GM21381 (cell line): ENCODE data around the gene USP40.

Source experiments
- ATAC-seq: cut with Tn5 transposase; IDR thresholded peaks from one replicate; pipeline ENCODE4 v1.9.1; 2021; ENCODE audit warnings: mild to moderate bottlenecking, moderate library complexity; ENCODE audit not compliant: unreplicated experiment

Gene USP40

GRCh38 chr2:233448220-233448559 is 118.4 kb downstream of the USP40 start:
- ATAC-seq, result no peak

GRCh38 chr2:233447506-233448219 is 118.9 kb downstream of the USP40 start:
- ATAC-seq, result no peak

DNA sequence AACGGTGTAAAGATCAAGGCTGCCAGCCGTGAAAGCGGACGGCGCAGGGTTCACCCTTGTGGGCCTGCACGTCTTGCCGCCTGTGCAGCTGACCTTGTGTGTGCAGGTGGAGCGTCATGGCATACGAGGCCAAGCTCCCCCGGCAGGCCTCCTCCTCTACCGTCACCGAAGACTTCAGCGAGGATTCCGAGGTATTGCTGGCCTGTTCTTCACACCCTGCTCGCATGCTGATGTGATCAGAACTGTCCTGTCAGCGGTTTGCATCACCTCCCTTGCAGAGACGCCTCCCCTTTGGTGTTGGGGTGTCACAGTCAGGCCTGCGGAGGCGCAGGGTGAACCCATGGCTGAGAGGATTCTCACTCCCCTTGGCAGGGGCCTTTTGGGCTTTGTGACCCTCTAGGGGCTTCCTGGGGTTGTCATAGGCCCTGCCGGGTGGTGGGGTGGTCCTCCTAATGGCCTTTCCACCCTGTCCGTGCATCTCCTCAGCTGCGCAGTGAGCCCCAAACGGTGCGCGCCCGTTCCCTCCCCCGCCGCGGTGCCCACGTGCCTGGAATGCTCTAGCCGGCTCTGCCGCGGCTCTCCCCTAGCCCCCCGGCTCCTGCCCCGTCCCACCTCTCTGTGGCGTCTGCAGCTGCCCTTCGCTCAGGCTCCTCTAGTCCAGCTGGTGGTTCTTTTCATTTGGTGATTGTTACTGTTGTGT is 119.8 kb downstream of the USP40 start:
- ATAC-seq, result no peak

GRCh38 chr2:233446121-233446520 is 120.5 kb downstream of the USP40 start:
- ATAC-seq, result no peak

DNA sequence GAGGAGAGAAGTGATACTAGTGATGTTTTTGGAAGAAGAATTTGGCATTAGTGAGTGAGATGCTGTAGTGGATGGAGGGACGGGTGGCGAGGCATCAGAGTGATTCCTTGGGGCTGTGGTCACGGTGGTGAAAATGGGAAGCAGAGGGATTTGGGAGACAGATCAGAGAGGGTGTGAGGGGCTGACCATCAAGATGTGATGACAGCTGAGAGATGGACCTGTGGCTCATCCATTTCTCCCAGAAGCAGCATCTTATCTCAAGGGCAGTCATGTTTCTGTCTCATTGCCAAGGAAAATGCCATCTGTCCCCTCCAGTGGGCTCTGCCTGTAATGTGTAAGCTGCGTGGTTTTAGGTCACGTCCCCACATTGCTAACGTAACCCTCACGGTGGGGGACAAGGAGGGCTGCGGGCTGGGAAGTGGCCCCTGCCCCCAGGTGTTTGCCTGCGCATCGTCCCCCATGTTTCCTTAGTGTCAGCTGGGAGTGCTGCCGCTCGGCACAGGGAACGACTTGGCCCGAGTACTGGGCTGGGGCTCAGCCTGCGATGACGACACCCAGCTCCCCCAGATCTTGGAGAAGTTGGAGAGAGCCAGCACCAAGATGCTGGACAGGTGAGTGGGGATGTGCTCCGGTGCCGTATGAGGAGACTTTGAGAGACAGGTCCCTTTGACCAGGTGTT is 121.3 kb downstream of the USP40 start:
- no peak for ATAC-seq

DNA sequence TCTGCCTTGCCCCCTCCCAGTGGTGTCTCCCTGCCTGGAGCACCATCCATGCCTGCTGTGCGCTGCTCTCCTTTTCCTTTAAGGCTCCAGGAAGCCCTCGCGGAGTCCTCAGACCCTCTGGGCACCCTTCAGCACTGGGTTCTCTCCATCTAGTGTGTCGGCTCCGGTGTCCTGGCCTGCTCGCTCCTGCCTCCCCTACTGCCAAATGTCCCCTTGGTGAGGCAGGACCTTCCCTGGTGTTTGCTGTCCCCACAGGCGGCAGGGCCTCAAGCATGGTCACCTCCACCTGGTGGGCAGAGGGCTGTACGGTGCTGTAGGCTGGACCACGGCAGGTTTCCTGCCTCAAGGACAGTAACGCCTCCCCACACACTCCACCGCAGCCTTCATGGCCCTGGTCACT is 122.1 kb downstream of the USP40 start:
- ATAC-seq, result no peak

DNA sequence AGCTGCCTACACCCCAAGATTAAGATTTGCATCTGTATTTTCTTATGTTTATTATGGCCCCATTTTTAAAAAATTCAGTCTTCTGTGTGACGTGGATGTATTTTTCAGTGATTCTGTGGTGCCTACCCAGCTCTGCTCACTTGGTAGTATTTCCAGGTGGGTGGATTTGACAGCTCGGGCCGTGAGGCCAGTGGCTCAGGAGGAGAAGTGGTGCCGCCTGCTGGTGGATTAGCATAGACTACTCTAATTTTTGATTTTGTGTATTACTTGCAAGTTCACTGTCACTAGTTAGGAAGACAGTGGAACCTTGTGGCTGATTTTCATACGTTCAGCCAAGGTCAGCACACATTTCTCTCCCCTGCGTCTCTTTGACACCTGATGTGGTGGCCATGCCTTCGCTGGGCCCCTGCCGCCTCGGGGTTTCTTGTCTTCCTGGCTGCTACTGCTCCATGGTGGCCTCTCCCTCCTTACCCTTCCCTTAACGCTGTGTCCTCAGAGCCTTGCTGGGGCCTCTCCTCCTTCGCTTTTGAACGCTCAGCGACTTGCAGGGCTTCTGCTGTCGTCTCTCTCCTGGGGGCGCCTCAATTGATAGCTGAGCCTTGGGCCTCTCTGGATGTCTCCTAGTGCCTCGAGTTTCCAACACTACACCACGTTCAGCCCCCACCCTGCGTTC is 122.9 kb downstream of the USP40 start:
- no peak for ATAC-seq

DNA sequence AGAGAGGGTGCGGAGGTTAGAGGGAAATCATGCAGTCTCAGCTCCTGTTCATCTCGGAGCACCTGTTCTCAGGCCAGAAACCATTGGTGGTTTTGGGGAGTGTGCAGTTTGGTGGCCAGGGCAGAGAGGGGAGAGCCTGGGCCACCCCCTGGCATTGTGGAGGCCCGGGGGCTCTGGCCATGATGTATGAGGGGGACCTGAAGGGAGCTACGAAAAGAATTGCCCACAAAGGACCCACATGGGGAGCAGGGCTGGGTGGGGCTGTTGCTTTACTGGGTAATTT is 124.6 kb downstream of the USP40 start:
- ATAC-seq, result no peak

DNA sequence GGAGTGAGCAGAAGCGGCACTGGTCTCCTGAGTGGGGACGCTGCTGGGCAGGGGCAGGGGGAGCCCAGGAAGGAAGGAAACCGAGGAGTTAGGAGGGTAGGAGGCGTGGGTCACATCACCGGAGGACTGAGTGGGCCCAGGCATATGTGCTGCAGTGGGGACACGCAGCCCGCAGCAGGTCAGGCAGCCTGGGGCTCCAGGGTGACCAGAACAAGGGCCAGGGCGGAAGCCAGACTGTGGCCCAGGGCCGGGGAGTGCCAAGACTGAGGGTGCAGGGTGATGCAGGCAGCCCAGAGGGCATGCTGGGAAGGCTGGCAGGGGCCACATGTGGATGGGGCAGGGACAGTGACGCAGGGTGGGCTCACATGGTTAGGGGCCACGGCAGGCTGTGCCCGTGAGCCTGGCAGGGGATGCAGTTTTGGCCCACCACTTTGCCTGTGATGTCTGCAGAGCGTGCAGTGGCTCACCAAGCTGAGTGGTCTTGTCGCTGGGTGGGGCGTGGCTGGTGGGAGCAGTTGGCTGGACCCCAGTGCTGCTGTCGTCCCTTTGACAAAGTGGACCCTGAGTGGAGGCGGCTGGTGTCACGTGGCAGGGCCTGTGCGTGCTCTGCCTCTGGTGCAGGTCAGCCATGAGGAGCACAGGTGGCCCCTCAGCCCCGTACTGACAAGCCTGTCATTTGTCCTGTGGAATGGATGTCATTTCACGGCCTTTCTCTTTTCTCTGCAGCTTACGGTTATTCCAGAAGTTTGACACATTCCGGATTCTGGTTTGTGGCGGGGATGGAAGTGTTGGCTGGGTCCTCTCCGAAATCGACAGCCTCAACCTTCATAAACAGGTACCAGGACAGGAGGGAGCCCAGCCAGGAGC is 125.2 kb downstream of the USP40 start:
- ATAC-seq, result no peak

GRCh38 chr2:233440714-233441113 is 125.9 kb downstream of the USP40 start:
- ATAC-seq, result no peak

GRCh38 chr2:233440314-233440713 is 126.3 kb downstream of the USP40 start:
- ATAC-seq, result no peak

DNA sequence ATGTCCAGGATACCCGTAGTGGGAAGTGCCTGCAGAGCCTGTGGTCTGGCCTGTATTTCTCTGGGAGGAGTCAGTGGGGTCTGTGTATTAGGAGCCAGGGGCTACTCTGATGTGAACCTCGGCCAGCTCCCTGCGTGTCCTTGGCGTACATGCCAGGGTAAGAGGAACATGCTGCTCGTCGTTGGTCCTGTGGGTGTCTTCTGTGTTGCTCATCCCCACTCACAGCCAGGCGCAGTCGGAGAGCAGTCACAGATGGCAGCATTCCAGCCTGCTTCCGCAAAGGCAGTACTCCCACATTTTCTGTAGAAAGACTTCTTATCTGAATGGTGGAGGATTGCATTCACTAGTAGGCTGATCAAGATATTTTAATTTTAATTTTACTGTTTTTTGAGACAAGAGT is 127.4 kb downstream of the USP40 start:
- no peak for ATAC-seq

GRCh38 chr2:233438573-233439147 is 127.9 kb downstream of the USP40 start:
- no peak for ATAC-seq

DNA sequence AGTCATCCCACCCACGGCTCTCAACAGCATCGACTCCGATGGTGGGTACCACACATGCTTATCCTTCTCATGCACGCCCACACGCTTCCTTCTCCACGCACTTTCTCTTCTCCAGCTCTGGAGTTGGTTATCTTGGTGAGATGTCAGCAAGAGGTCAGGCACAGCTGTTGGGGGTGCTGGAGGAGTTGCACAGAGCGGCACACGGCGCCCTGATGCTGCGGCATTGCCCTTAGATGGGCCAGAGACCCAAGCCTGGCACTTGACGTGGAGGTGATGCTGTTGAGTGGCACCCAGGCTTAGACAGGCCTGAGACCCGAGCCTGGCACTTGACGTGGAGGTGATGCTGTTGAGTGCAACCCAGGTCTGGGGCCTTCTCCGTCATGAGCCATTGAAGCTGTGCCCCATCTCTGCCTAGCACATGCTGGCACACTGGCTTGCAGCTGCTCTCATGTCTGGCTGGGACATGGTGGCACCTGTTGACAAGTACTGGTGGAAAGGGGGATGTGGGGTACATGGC is 129.1 kb downstream of the USP40 start:
- ATAC-seq, result no peak

- ATAC-seq, result no peak
These were observed 129.7 kb downstream of the USP40 start for GRCh38 chr2:233436691-233437438.

- no peak for ATAC-seq
These were observed 130.4 kb downstream of the USP40 start for GRCh38 chr2:233436191-233436581.

DNA sequence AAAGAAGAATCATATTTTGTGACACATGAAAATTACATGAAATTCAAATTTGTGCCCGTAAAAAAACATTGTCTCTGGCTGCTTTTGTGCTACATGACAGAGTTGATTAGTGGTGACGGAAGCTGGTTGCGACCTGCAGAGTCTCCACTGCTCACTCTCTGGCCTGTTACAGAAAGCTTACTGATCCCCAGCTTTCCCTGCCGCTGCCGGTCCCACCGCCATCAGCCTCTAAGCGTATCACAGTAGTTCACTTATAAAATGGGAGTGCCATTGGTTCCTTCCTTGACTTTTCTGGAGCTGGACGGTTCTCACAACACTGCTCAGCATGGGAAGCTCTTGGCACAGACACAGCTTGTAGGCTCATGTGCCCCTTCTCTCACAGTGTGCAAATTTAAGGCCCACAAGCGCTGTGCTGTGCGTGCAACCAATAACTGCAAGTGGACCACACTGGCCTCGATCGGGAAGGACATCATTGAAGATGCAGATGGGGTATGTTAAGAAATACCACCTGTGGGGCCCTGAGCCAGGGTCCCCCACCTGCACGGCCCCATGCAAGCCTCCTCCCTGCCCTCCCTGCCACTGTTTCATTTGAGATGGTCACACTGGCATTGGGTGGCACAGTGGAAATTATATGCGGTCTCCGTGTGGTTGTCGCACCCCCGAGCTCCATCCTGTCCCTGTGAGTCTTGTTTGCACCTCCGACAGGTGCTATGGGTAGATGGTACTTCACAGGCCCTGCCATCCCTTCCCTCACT is 131.0 kb downstream of the USP40 start:
- no peak for ATAC-seq

DNA sequence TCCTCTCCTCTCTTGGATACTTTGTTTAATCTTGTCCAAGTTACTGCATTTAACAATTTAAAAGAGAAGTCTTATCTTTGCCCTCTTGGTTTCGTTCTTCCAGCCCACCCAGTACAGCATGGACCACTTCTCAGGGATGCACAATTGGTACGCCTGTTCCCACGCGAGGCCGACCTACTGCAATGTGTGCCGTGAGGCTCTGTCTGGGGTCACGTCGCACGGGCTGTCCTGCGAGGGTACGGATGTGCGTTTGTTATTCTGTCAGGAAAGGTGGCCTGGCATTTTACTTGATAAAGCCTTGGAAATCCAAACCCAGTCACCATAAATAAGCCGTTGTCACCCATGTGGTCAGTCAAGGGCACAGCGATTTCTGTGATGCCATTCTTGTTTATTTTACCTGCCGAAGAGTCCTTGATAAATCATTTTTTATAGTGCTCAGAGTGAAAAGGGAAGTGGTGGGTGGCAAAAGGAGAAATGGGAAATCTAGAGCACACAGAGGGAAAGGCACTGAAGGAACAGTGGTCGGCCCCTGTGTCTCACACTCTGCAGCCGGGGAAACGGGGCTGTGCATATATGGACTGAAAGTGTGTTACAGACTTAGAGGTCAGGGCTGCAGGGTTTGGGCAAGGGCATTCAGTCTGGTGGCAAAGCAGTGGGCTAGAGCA is 131.8 kb downstream of the USP40 start:
- ATAC-seq, result no peak
